COLO668 (cell line): Measurements from ENCODE around the gene CERS2.

Experiments used
- DNase-seq: peaks from one replicate; lab custom pipeline; 2025; ENCODE audit not compliant: unreplicated experiment; lab: John Stamatoyannopoulos, UW

The CERS2 gene

DNA sequence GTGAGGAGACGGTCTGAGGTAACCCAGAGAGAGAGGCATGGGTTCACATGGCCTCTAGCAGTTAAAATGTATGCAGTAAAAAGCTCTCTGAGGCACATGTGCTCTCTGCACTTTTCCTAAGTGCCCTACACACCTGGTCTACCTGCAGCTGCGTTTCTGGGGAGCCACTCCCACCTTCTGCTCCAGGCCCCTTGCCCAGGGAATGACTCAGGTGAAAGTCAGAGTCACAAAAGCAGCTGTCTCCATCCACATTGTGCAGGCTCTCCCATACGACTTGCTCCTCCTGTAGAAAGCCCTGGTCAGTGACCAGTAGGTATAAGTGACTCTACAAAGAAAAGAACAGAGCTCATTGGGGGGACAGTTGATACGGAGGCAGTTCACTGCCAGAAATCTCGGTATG lies 23.3 kb upstream of the CERS2 start:
- no peak for DNase-seq

DNA sequence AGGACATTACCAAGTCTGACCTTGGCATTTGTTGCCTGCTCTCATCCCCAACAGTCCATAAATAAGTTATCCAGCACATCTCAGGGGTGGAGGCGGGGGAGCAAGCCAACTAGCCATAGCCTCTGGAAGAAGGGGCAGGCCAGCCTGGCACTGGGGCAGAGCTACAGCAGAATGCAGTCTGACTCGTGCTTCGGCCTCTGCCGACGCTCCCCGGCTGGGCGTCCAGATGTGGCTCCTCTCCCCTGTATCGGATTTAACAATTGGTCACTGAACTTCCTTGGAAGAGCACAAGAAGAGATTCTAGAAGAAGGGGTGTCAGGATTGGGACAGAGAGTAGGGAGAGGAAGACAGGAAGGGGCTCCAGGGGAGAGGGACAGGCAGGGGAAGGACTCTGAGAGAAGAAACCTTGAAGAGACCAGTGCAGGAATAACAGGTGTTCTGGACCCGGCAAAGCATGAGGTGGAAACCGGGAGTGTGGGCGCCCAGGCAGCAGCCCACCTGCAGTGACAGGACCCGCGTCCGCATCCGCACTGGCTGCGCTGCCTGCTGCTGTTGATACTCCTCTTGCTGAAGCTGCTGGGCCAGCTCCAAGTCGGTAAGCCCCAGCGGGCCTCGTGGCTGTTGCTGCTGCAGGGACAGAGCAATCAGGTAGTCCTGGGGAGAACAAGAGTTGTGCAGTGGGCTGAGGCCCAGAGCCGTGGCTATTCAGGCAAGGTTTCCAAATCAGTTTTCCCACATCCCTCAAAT lies 22.7 kb upstream of the CERS2 start:
- DNase-seq = no peak

DNA sequence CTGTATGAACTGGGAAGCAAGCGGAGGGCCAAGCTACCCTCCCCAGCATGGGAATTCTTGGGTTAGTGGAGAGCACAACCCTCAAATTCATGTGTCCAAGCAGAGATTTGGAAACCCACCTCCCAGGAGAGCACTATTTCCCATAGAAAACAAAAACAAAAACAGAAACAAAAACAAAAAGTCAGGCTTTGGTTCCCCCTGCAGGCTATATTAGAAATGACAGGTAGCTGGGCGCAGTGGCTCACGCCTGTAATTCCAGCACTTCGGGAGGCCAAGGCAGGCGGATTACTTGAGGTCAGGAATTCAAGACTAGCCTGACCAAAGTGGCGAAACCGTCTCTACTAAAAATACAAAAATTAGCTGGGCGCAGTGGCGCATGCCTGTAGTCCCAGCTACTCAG lies 21.3 kb upstream of the CERS2 start:
- DNase-seq = no peak

DNA sequence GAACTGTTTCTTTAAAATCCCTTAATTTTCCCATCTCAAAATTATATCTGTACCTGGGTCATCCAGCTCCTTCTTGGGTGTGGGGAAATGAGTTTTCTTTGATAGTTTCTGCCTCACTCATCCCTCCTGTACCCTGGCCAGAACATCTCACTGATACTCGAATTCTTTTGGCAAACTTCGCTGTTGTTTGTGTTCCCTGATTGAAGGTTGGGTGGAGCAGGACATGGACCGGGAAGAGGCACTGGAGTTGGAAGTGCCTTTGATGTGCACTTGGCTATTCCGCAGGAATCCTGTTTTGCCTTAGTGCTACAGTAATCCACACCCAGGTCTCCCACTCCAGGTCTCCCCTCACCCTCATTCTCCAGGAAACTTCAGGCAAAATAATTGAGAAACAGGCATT lies 20.8 kb upstream of the CERS2 start:
- no peak for DNase-seq

DNA sequence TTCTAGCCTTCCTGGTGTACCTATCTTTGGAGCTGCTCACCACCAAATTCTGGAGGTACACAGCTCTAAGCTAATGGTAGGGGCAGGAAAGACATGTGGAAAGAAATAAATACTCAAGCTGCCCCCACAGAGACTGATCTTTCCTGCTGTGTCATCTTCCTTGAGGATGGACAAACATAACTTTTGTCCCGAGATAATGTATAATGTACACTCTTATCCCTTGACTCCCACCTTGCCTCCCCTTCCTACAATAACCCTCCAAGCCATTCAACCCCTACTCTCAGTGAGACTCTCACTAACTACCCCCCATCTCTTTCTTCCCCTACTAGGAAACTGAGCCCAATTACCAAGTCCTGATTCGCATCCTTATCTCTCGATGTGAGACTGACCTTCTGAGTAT lies 19.6 kb upstream of the CERS2 start:
- DNase-seq = no peak

DNA sequence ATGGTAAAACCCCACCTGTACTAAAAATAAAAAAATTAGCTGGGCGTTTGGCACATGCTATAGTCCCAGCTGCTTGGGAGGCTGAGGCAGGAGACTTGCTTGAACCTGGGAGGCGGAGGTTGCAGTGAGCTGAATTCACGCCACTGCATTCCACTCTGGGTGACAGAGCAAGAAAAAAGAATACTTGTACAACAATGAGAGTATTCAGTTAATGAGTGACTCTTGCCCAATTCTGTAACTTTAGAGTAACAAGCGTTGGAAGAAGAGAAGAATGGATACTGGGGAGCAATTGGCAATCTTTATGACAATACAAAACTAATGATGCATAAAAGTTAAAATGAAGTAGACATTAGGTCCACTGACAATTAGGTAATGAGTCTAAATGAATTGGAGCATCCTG lies 18.0 kb upstream of the CERS2 start:
- DNase-seq = no peak

DNA sequence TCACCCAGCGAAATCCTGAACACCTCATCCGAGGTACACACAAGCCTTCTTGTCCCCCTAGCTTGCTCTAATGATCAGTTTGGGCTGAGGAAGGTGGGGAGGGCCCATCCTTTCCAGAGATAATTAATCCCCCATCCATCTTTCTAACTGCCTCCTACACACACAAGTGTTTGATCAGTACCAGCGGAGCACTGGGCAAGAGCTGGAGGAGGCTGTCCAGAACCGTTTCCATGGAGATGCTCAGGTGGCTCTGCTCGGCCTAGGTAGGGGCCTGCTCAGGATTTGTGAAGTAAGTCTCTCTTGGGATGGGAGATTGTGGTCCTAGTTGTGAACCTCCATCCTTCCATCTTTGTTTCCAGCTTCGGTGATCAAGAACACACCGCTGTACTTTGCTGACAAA lies 13.3 kb upstream of the CERS2 start:
- DNase-seq = no peak

DNA sequence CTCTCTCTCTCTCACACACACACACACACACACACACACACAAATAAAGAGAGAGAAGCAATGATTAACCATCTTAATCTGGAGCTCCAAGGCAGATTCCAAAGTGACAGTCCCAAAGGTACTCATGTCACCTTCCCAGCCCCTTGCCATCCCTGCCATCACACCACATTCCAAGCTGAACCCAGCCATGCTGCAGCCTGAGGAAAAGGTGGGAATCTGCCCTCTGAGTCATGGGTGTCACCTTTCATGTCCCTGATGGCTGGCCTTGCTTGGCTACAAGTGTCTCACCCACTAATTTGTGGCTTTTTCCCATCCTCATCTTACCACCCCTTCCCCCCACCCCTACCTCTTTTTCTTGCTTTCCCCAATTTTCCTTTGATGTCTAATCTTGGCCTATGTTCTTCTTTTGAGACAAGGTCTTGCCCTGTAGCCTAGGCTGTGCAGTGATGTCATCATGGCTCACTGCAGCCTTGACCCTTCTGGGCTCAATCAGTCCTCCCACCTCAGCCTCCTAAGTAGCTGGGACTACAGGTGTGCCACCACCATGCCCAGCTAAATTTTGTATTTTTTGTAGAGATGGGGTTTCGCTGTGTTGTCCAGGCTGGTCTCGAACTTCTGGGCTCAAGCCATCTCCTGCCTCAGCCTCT lies 10.7 kb upstream of the CERS2 start:
- DNase-seq = no peak

DNA sequence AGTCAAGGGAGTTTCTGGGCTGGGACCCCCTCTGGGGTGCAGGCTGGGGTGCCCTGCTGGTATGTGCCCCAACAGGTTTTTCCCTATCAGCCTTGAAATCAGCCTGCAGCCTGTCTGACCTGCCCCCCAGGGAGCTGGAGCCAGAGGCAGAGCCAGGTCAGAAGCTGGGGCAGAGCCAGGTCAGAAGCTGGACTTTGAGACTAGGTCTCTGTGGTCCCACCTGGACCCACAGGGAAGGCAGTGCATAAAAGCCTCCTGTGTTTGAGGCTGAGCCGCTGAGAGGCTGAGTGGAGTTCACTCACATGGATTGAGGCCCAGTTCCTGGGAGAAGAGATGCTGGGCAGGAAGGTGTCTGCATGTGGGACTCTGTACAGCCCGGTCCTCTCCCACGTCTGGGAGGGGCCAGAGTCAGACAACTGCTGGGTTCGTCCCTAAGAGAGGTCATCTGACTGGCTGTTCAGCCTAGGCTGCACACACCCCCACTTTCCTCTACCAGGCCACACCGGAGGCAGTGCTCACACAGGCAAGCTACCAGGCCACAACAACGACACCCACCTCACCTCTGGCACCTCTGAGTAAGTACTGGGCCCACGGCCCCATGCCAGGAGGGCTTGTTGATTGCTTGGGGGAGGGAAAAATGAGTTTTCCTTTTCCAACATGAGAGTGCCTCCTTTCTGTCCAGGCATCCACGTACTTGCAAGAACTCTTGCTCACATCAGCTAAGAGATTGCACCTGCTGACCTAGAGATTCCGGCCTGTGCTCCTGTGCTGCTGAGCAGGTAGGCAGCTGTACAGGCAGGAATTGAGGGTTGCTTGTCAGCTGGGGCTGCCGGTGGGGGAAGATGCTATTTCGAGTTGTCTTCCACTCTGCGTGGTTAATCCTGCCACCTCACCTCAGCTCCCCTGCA lies 7.4 kb upstream of the CERS2 start, which contains the start of gene ANXA9:
Gene ANXA9 (plus strand): TSS at position 488 of the 908 bp plus-strand sequence. CDS start 814 bp downstream, outside the sequence.
- no peak for DNase-seq

DNA sequence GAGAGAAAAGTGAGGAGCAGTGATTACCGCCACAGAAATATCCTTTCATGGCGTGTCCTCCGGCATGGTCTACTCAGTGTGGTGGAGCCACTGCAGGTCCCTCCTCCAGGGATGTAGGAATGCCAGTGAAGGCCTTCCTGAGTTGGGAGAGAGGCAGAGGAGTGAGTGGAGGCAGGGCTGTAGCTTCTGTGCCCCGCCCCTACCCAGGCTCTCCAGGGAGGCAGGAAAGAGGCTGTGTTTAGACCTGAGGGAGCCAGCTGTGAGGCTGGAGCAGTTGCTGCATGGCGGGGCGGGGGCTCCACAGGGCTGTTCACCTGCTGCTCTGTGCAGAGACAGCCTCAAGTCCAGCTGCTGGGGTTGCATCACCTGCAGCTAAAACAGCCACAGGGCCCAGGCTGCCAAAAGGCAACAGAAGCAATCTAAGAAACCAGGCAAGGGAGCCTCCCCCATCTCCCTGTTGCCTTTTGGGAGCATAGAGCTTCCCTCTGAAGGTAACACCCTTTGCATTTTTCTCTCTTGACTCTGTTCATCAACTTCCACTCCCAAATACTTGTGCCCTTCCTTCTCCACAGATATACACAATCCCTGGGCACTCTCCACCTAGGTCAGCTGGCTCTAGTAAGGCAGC lies 6.7 kb upstream of the CERS2 start:
- DNase-seq = peak; percentile 82

DNA sequence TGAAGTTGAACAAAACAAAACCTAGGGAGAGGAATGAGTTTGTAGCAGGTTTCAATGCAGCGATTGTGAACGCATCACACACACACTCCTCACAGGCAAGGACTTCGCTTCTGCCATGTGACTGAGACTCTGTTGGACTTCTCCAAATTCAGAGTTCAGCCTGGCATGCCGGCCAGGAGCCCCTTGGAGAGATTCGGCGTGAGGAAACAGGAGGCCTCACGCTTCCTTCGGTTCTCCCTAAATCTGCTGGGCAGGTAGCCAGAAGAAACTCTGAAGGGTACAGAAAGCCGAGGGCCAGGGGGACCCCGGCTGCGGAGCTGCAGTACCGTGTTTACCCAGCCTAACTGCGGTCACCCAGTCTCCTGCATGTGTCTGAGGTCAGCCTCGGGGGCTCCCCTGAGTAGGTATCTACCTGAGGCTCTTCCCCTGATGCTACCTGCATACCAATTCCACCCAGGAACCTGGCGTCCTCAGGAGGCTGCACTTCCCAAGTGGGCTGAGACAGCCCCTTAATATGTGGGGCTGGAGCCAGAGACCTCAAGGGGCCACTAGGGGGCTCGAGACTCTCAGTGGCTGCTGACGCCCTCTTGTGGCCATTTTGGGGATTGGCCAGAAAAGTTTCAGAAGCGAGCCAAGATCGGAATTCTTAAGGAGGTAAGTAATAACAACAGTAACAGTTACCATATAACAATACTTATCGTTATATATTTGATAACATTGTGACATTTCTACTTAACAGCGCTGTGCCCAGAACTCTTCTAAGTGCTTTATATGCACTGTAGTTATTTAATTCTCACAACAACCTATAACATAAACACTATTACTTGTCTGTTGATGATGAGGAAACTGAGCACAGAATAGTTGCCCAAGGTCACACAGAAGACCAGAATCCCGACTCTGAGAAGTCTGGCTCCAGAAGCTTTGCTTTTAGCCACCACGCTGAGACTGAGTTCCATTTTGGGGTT lies 4.7 kb upstream of the CERS2 start:
- peak; percentile 86 for DNase-seq

DNA sequence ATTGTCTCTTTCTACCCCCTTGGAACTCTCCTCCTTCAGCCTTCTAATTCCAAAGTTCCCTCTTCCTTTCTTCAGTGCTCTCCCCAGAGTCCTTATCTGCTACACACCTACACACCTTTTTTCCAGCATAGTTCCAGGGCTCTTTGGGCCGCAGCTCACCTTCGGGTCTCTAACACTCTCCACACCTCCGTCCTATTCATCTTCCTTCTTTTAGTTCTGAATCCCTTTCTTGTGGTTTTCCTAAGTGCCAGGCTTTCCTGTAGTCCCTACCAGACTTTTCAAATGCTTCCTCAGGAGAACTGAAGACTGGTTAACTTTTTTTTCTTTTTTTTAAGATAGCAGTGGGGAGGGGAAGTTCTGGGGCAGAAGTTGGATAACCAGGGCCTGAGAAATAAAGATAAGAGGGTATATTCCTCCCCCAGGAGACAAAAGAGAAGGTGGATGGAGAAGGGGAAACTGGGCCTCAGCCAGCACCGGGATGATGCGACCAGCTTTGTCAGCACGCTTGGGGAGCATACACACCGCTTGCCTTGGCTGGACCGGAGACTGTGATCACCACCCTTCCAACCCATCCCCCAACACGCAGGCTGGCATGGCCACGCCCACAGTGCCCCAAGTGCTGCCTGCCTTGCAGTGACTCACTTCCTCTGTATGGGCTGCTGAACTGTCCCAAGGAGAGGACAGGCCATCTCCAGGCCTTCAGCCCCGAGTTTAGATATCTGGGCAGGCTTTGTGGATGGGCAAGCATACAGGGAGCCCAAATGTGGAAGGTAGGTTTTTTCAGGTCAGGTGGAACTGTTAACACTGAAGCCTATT lies 2.5 kb upstream of the CERS2 start:
- DNase-seq = peak; percentile 74

DNA sequence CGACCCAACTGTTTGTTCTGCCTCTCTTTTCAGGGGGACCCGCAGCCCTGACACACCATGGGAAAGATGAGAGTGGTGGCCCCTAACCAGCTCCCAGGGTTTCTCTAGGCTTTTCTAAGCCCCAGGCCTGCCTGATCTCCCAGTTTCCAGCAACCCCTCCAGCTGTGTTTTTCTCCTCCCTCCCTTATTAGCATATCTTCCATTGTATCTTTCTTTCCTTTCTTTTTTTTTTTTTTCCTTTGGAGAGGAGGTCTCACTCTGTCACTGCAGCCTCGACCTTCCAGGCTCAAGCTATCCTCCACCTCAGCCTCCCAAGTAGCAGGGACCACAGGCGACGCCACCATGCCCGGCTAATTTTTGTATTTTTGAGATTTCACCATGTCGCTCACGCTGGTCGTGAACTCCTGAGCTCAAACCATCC lies 1.8 kb upstream of the CERS2 start:
- DNase-seq = no peak

DNA sequence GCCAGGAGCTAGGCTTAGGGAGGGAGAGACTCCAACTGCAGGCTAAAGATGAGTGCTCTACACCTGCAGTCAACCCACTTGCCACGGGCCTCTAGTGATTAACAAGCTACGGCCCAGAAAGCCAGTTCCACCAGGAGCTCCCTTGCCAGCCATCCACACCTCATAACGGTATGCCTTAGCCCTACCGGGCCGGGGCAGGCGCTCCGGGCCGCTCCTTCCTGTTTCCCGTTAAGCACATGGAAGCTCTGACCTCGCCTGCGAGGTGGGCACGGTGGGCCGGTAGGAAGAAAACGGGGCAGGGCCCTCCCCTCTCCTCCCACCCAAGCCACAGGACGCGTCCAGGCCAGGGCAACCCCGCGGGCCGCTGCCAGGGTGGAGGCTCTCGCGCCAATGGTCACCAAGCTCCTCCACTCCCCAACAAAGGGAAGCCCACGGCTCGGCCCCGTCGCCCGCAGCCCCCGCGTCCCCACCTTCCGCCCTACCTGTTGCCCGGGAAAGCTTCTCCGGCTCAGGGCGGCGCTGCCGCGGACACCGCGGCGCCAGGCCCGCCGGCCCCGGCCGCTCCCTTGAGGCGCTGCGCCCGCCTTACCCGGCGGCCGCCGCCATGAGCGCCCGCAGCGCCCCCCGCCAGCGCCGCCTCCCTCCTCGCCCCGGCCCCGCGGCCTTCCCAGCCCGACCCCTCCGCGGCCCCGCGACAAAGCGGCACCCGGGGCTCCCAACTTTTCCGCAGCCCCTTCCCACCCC lies 627 bp downstream of the CERS2 start:
- peak; percentile 71 for DNase-seq

DNA sequence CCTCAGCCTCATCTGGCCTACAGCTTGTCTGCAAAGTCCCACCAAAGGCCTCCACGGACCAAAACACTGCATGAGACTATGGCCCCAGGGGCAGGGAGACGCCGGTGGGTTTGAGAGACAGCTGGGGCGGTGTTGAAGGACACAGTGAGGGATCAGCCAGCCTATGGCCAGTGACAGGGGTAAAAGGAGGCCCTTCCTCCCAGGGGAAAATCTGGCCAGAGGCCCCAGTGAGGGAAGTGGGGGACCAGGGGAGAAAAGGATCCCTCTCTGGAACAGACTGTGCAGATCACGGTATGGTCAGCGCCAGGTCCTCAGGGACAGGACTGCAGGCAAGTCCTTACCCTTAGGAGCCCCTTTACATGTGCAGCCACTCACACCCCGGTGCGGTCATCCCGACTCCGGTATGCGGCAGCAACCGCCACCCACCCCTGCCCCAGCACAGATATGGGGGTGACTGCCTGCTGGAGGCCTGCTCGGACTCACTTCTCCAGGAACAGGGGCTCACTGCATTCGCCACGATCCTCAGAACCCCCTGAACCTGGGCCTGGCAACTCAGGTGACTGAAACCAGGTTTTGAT lies 1.3 kb downstream of the CERS2 start:
- DNase-seq = peak; percentile 45

DNA sequence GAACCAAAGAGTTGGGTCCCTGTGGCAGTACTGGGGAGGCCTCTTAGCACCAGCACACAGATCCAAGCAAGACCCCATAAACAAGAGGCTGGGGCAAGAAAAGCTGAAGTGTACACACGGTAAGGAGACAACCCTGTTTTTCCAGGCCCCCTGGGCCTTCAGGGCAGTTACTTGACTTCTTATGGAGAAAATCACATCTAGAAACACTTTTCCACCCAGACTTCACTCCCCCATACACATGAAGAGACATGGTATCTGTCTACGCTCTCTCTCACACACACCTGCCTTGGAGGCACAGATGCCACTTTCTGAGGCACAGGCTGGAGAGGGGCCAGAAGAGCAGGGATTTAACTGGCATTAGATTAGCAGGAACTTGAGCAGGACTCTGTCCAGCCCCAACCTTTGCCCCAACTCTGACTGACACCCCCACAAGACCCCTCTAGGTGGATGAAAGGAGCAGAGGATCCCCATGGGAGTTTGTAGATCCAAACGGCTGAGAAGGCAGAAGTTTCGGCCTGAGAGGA lies 2.2 kb downstream of the CERS2 start:
- no peak for DNase-seq

DNA sequence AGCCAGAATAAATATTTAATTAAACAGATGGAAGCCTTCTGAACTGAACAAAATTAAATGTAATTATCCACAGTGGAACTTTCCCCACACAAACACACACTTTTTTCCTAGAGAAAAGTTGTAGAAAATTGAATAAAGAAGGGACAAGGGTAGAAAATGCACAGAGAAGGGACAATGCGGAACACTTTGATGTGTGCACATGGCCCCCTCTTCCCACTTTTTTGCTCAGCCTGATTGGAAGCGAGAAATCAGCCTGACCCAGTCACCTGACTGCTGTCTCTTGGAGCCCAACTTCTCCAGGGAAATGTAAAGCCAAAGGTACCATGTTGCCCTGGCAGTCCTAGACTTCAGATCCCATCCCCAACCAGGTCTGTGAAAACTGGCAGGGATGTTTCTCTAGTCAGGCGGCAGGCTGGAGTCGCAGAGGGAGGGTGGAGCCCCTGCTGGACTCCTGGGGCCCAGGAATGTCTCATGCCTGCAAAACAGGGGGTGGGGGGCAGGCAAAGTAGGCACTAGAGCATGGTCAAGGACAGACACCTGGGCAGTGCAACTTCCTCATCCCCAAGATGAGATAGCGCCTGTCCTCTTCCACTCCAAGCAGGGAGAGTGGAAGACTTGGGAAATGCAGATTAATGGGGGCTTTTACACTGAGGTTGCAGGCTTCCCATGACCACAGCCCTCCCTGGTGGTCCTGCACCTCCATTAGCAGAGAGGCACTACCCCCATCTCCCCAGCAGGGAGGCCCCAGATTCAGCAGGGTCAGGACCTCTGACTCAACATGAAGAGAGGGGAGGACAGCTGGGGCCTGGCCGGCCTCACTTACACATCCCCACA lies 2.8 kb downstream of the CERS2 start:
- DNase-seq = no peak
